HG02763 (cell line): ENCODE results near the gene LST1.

Experiments
- ATAC-seq: cut with Tn5 transposase; IDR thresholded peaks from one replicate; pipeline ENCODE4 v1.9.1; 2021; ENCODE audit warnings: mild to moderate bottlenecking, moderate library complexity; ENCODE audit not compliant: unreplicated experiment

LST1 gene

GRCh38 chr6:31619805-31620585 is 33.9 kb downstream of the LST1 start:
- ATAC-seq, result peak; percentile 77

- ATAC-seq, result peak; percentile 52
These were observed 34.7 kb downstream of the LST1 start, which contains the start of gene PRRC2A for GRCh38 chr6:31620586-31621319. PRRC2A (plus strand) TSS chr6:31620715; CDS start chr6:31622790, 2,075 bp downstream.

- ATAC-seq, result no peak
These were observed 35.4 kb downstream of the LST1 start for GRCh38 chr6:31621320-31621939.

GRCh38 chr6:31621991-31622390 is 35.9 kb downstream of the LST1 start:
- no peak for ATAC-seq

GRCh38 chr6:31622684-31623091 is 36.6 kb downstream of the LST1 start:
- ATAC-seq, result no peak

GRCh38 chr6:31624070-31624469 is 38.0 kb downstream of the LST1 start:
- ATAC-seq, result no peak

- ATAC-seq, result no peak
These were observed 40.9 kb downstream of the LST1 start for GRCh38 chr6:31626952-31627351.

- no peak for ATAC-seq
These were observed 41.7 kb downstream of the LST1 start for GRCh38 chr6:31627690-31628287.

- ATAC-seq, result no peak
These were observed 42.9 kb downstream of the LST1 start for GRCh38 chr6:31629014-31629413.

- no peak for ATAC-seq
These were observed 44.3 kb downstream of the LST1 start for GRCh38 chr6:31630177-31630934.

GRCh38 chr6:31631209-31631608 is 45.1 kb downstream of the LST1 start:
- ATAC-seq, result no peak

GRCh38 chr6:31631681-31632278 is 45.7 kb downstream of the LST1 start:
- ATAC-seq, result no peak

- ATAC-seq, result no peak
These were observed 46.3 kb downstream of the LST1 start for GRCh38 chr6:31632279-31632946.

- ATAC-seq, result no peak
These were observed 47.4 kb downstream of the LST1 start for GRCh38 chr6:31633447-31633846.

GRCh38 chr6:31634131-31634530 is 48.1 kb downstream of the LST1 start:
- ATAC-seq, result no peak

GRCh38 chr6:31634969-31635575 is 49.0 kb downstream of the LST1 start:
- ATAC-seq, result no peak

GRCh38 chr6:31636698-31637596 is 50.9 kb downstream of the LST1 start:
- ATAC-seq, result no peak
